ENCODE measurements around the gene PPP1R37. TPM values are rescaled to one million over a fixed set of nuclear protein-coding genes. Genes with fewer than 3 reads are reported as not detected.

The PPP1R37 gene
- total and polyA plus RNA-seq, 2 of the 13 experiments (the other 11 are each of a cell fraction or from before 2014, with no cell fraction given): 9.0 to 14.3 TPM

DNA sequence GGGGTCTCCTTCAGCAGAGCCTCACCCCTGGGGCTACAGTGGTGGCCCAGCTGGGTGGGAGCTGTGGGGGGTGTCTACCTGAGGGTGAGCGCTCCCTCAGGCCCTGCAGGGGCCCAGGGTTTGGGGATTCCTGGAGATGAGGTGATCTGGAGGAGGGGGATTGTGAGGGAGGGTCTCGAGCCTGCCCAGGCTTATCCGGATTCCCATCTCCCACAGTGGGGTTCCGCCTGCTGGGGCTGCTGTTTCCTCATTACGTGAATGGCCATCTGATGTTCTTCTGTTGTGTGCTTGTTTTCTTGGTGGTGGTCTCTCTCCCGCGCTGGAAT is 4.4 kb downstream of the PPP1R37 start (continued):
- TF ChIP-seq THAP11 (CRISPR knock-in tag; IDR thresholded peaks at IDR 0.05) (0 out of 2 replicates have a peak, but pooled peaks have one; percentile 47), KLF6 (CRISPR knock-in tag; IDR thresholded peaks at IDR 0.05) (peak; percentile 27; the same call in 1 of the 2 replicates), KAT8 (CRISPR knock-in tag; IDR thresholded peaks at IDR 0.05) (no peak), SRF (IDR thresholded peaks at IDR 0.05; ENCODE audit: low read depth, low read length) (no peak), ZNF761 (CRISPR knock-in tag; conservative IDR thresholded peaks at IDR 0.05) (no peak)

DNA sequence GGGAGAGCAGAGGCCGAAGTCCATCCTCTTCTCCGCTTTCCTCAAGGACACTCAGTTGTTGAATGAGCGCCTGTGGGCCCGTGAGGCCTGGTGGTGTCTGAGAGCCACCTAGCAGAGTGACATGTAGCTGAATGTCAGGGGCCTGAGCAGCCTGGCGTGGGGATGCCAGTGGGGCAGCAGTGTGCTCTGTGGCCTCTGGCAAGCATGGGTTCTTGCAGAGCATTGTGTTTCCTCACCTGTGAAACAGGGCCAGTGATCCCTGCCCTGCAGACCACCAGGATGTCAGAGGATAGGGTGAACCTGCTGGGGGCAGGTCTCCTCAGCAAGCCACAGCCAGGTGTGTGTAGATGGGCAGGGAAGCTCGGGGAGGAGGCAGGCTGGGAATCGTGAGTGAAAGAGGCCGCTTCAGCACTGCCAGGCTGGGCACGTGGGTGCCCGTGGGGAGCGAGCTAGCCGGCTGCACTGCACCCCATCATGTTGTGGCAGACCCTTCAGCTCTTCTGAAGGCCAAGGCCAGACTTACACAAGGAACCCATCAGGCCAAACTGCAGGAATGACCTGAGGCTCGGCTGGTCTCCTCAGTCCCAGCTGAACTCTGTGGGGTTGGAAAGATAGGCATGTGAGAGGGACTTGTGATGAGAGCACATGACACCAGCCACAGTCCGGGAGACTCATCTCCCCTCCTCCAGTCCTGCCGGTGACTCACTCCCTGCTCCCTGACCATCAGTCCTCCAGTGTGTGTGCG is 5.0 kb downstream of the PPP1R37 start:
- WGBS (ENCODE audit: low lambda C conversion rate): 0% methylated on average over 4 of the region's 16 CpGs
- BruUV-seq (replicated peaks): TSS peak; percentile 51
- DNase-seq (ENCODE audit: low spot score) (peak; percentile 90), ATAC-seq (peak; percentile 82), FAIRE-seq (peak; percentile 96)
- H3K9me3 ChIP-seq (ENCODE audit: low read length): no peaks in the 10 kb centered on the region
- H3K27me3 ChIP-seq (ENCODE audit: control insufficient read depth in 1 of 2, insufficient read depth in 2 of 2, low read length in 2 of 2): no peaks in the 10 kb centered on the region; a peak in 1 of 5 replicates
- peak overlapping the region; percentile 69 for H3K9ac ChIP-seq (ENCODE audit: insufficient read depth, low read depth, low read length)
- H3K27ac ChIP-seq (ENCODE audit: extremely low read length, insufficient read depth, low read length): peak overlapping the region; percentile 74
- intact Hi-C loops (cut with micrococcal nuclease; ENCODE audit: unreplicated experiment): no loop called here
- peaks cover 0 to 5% of the 10 kb centered on the region in 2 experiments; a peak in 3 of 5 replicates for H3K36me3 ChIP-seq (replicated peaks in 1 of 2; ENCODE audit: control insufficient read depth in 1 of 2, insufficient read depth in 2 of 2, low read length in 2 of 2)
- H4K20me1 ChIP-seq (ENCODE audit: insufficient read depth, low read length): peaks cover 14% of the 10 kb centered on the region
- H3K4me3 ChIP-seq (replicated peaks in 1 of 3; ENCODE audit: insufficient read depth in 1 of 3, low read depth in 2 of 3, low read length in 3 of 3): peak overlapping the region; percentile 4 to 58 (median 5); a peak in 5 of 6 replicates
- POLR2A ChIA-PET: interaction anchor here (0.5 to 3.2 kb wide), 14 partner anchors 15 to 301 kb away, joined by 3 to 13 read pairs (median 5); partner anchors contain the start of genes BLOC1S3, CLASRP, CLPTM1 and GEMIN7
- peaks cover 98% of the 10 kb centered on the region for H3K79me2 ChIP-seq (ENCODE audit: insufficient read depth, low read length)
- no peak overlapping the region for H2AFZ ChIP-seq (ENCODE audit: low read length)
- peaks cover 92% of the 10 kb centered on the region for H3K4me1 ChIP-seq (ENCODE audit: insufficient read depth, low read length)
- CTCF ChIA-PET (ENCODE audit: low intra/inter-chr PET ratio, low total read pairs): no interaction called here
- H3K4me2 ChIP-seq (ENCODE audit: low read depth, low read length): peak overlapping the region; percentile 85
- in situ Hi-C loops (cut with HindIII; ENCODE audit: extremely low pct_ligation_motif_present, low pct_unique_long_range_greater_than_20kb): no loop called here
- TF ChIP-seq DR1 (CRISPR knock-in tag; IDR thresholded peaks at IDR 0.05) (0 out of 2 replicates have a peak, but pooled peaks have one; percentile 49), PHF5A (CRISPR knock-in tag; IDR thresholded peaks at IDR 0.05; ENCODE audit: low read depth, unreplicated experiment) (no peak), HOXA5 (CRISPR knock-in tag; IDR thresholded peaks at IDR 0.05) (no peak), RAD21 (CRISPR knock-in tag; IDR thresholded peaks at IDR 0.05) (peak; percentile 14; the same call in 1 of the 2 replicates), CREB3 (CRISPR knock-in tag; IDR thresholded peaks at IDR 0.05) (no peak), PHF20 (CRISPR knock-in tag; IDR thresholded peaks at IDR 0.05) (no peak), BORCS8-MEF2B (CRISPR knock-in tag; IDR thresholded peaks at IDR 0.05) (0 out of 2 replicates have a peak, but pooled peaks have one; percentile 37), ZSCAN21 (CRISPR knock-in tag; IDR thresholded peaks at IDR 0.05; ENCODE audit: borderline replicate concordance) (no peak), ZFP36L1 (CRISPR knock-in tag; IDR thresholded peaks at IDR 0.05) (no peak)
- TF ChIP-seq, protein P1, sequence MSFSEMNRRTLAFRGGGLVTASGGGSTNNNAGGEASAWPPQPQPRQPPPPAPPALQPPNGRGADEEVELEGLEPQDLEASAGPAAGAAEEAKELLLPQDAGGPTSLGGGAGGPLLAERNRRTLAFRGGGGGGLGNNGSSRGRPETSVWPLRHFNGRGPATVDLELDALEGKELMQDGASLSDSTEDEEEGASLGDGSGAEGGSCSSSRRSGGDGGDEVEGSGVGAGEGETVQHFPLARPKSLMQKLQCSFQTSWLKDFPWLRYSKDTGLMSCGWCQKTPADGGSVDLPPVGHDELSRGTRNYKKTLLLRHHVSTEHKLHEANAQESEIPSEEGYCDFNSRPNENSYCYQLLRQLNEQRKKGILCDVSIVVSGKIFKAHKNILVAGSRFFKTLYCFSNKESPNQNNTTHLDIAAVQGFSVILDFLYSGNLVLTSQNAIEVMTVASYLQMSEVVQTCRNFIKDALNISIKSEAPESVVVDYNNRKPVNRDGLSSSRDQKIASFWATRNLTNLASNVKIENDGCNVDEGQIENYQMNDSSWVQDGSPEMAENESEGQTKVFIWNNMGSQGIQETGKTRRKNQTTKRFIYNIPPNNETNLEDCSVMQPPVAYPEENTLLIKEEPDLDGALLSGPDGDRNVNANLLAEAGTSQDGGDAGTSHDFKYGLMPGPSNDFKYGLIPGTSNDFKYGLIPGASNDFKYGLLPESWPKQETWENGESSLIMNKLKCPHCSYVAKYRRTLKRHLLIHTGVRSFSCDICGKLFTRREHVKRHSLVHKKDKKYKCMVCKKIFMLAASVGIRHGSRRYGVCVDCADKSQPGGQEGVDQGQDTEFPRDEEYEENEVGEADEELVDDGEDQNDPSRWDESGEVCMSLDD (CRISPR knock-in tag; IDR thresholded peaks at IDR 0.05; ENCODE audit: borderline replicate concordance): 0 out of 2 replicates have a peak, but pooled peaks have one; percentile 57
- TF ChIP-seq, protein P2, sequence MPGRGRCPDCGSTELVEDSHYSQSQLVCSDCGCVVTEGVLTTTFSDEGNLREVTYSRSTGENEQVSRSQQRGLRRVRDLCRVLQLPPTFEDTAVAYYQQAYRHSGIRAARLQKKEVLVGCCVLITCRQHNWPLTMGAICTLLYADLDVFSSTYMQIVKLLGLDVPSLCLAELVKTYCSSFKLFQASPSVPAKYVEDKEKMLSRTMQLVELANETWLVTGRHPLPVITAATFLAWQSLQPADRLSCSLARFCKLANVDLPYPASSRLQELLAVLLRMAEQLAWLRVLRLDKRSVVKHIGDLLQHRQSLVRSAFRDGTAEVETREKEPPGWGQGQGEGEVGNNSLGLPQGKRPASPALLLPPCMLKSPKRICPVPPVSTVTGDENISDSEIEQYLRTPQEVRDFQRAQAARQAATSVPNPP (CRISPR knock-in tag; IDR thresholded peaks at IDR 0.05): no peak

All from HepG2 (cell line).